Measurements from ENCODE around the gene ADCY5.

- TF ChIP-seq SIN3A (IDR thresholded peaks at IDR 0.05; ENCODE audit: borderline replicate concordance, insufficient read depth, low read length), result no peak
- TF ChIP-seq POLR2AphosphoS5 (IDR thresholded peaks at IDR 0.05; ENCODE audit: low read depth, low read length), result no peak
- no peak for TF ChIP-seq REST (IDR thresholded peaks at IDR 0.05; ENCODE audit: insufficient read depth in 1 of 2, low read depth in 2 of 2, low read length in 2 of 2)
Observed at GRCh38 chr3:123405021-123405420, 43.9 kb downstream of the ADCY5 start.

All from PFSK-1 (cell line).